Measurements from ENCODE around the gene SPRYD3.

DNA sequence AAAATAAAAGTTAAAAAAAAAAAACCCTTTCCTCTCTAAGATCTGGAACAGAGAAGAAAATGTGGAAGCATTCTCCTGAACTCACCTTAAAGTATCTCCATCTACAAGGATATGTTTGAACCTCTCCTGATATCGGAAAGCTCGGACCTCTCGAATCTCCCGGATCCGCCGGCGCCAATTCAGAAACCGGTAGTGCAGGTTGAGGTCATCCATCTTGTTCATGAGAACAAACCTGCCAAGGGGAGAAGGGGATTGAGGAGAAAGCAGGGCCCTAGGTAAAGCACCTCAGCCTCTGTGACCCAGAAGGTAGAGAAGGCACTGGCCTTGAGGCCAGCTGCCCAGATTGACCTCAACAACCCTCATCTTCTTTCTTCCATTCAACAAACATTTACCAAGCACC is 2.2 kb downstream of the SPRYD3 start:
- TF ChIP-seq, protein P1, sequence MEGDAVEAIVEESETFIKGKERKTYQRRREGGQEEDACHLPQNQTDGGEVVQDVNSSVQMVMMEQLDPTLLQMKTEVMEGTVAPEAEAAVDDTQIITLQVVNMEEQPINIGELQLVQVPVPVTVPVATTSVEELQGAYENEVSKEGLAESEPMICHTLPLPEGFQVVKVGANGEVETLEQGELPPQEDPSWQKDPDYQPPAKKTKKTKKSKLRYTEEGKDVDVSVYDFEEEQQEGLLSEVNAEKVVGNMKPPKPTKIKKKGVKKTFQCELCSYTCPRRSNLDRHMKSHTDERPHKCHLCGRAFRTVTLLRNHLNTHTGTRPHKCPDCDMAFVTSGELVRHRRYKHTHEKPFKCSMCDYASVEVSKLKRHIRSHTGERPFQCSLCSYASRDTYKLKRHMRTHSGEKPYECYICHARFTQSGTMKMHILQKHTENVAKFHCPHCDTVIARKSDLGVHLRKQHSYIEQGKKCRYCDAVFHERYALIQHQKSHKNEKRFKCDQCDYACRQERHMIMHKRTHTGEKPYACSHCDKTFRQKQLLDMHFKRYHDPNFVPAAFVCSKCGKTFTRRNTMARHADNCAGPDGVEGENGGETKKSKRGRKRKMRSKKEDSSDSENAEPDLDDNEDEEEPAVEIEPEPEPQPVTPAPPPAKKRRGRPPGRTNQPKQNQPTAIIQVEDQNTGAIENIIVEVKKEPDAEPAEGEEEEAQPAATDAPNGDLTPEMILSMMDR (IDR thresholded peaks at IDR 0.05): no peak
- no peak for TF ChIP-seq POLR2A (IDR thresholded peaks at IDR 0.05)

Data from uterus (tissue), 2 donors.